Pancreas (tissue), 10 donors: Measurements from ENCODE around the gene TENM3. TPM values are rescaled to one million over a fixed set of nuclear protein-coding genes. Genes with fewer than 3 reads are reported as not detected.

Experiments used
- ATAC-seq, 4 donors: fragments of 200-7000 bp; cut with Tn5 transposase; one replicate each; pipeline versions ENCODE4 v1.8.0 to v1.9.1; 2020; ENCODE audit warnings: mild to moderate bottlenecking in 4 of 4, moderate library complexity in 4 of 4
- DNase-seq, 6 donors: peaks; one replicate each; pipeline ENCODE4 v3.0.0-alpha.2; 2020
- FAIRE-seq: peaks from 2 replicates; lab custom pipeline; 2012; peaks lifted over from hg19 to GRCh38; lab: Jason Lieb, UNC
- H3K27ac ChIP-seq, 4 donors: fragments of 200-600 bp; sonication (generic); 1 replicate in 3 of 4; 2 replicates in 1 of 4; pipeline versions ENCODE4 v1.5.0 to v1.8.0; 2020
- H3K27me3 ChIP-seq, 4 donors: fragments of 200-600 bp; one replicate each; pipeline ENCODE4 v1.8.0; 2021
- H3K36me3 ChIP-seq, 3 donors: fragments of 200-600 bp; sonication (generic) in 1 of 3; one replicate each; pipeline versions ENCODE4 v1.5.0 to v1.8.0; 2020 to 2021
- H3K4me1 ChIP-seq, 3 donors: fragments of 200-600 bp; one replicate each; pipeline ENCODE4 v1.8.0; 2021
- H3K4me3 ChIP-seq, 4 donors: fragments of 200-600 bp; sonication (generic) in 2 of 4; one replicate each; pipeline versions ENCODE4 v1.5.0 to v1.8.0; 2020 to 2021
- H3K9me3 ChIP-seq, 4 donors: fragments of 200-600 bp; one replicate each; pipeline ENCODE4 v1.8.0; 2021
- WGBS, 2 donors: extraction: QIAGEN DNeasy Blood & Tissue Kit; methylation state at CpG; one replicate each; pipeline ENCODE4 v1.1.7; 2013; 5-methylcytosine and 5-hydroxymethylcytosine counted together
- intact Hi-C, 3 donors: fragments of 100-400 bp; cut with DNase I; formaldehyde crosslinking; loops; one replicate each; pipeline versions ENCODE4 v1.11.1 to v1.14.2; 2022
- polyA plus RNA-seq, 2 donors: library from polyadenylated mRNA; stranded (reverse); fragments of 200-250 nt; gene quantifications; one replicate each; pipeline ENCODE4 v1.2.3, GENCODE V29; 2013
- total RNA-seq, 6 donors: library from RNA; stranded (reverse); fragmentation: NEBNext Ultra II Directional in 4 of 6; extraction: Animal tissue kit (Norgen Biotek cat#: 25700) in 4 of 6; gene quantifications; one replicate each; pipeline versions ENCODE4 v1.2.1 to v1.2.4, GENCODE V29; 2021 to 2023
- TF ChIP-seq, protein P1 (sequence below), 4 donors: fragments of 200-600 bp; sonication (generic) in 3 of 4; IDR thresholded peaks; one replicate each; pipeline versions ENCODE4 v1.5.0 to v1.8.0; 2021; ENCODE audit warnings: antibody characterized with exemption in 4 of 4
- donor health status: healthy with polysubstance abuse.
- donor health status: DM: no; HTN: no; CAD: no; lungs with moderate emphysema.
- donor health status: DM: no; HTN: no; CAD: no.
- donor health status: control.
- donor health status: control.
- donor health status: Bipolar disorder and iron deficiency.
- donor health status: DM: yes; HTN: yes; CAD: no.
- donor health status: DM: no; HTN: no; CAD: no.
- donor health status: DM: no; HTN: no; CAD: no.
- donor health status: DM: yes; HTN: yes; CAD: no.

TENM3 gene
- total and polyA plus RNA-seq, 8 donors = 0.99 to 6.1 (median 4.4) TPM

DNA sequence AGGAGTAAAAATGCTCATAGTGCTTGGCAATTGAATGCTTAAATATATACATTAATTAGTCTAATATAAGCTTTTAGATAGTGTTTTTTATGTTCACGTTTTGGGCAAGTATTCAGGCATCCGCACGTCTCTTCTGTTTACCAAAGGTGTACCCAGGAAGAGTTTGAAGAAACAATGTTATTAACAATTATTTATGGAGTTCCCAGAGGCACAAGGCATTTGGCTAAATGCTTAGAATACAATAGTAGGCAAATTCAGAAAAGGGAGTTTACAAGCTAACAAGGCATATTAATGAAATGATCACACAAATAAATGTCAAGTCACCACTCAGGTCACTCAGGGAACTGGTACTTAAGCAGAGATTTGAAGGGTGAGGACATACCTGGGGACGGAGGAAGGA, 294.8 kb downstream of the TENM3 start:
- TF ChIP-seq, protein P1, sequence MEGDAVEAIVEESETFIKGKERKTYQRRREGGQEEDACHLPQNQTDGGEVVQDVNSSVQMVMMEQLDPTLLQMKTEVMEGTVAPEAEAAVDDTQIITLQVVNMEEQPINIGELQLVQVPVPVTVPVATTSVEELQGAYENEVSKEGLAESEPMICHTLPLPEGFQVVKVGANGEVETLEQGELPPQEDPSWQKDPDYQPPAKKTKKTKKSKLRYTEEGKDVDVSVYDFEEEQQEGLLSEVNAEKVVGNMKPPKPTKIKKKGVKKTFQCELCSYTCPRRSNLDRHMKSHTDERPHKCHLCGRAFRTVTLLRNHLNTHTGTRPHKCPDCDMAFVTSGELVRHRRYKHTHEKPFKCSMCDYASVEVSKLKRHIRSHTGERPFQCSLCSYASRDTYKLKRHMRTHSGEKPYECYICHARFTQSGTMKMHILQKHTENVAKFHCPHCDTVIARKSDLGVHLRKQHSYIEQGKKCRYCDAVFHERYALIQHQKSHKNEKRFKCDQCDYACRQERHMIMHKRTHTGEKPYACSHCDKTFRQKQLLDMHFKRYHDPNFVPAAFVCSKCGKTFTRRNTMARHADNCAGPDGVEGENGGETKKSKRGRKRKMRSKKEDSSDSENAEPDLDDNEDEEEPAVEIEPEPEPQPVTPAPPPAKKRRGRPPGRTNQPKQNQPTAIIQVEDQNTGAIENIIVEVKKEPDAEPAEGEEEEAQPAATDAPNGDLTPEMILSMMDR (IDR thresholded peaks at IDR 0.05) = no peak
- intact Hi-C loops = no loop called here
- H3K9me3 ChIP-seq = no peaks in the 10 kb centered on the region
- no peak overlapping the region for H3K4me3 ChIP-seq
- no peaks in the 10 kb centered on the region for H3K27me3 ChIP-seq
- WGBS, 2 donors = 56 to 57% methylated on average over 4 of the region's 4 CpGs
- no peak for FAIRE-seq
- H3K27ac ChIP-seq = no peak overlapping the region
- ATAC-seq = no peak
- no peaks in the 10 kb centered on the region for H3K36me3 ChIP-seq
- H3K4me1 ChIP-seq = no peaks in the 10 kb centered on the region
- DNase-seq = no peak

- Histone ChIP-seq H3K27me3 (no peaks in the 10 kb centered on the region), H3K27ac (no peak overlapping the region), H3K36me3 (no peaks in the 10 kb centered on the region), H3K4me3 (no peak overlapping the region), H3K4me1 (no peaks in the 10 kb centered on the region), H3K9me3 (no peaks in the 10 kb centered on the region)
- intact Hi-C loops = no loop called here
- WGBS, 2 donors = 91 to 94% methylated on average over 8 of the region's 8 CpGs
- TF ChIP-seq, protein P1 (IDR thresholded peaks at IDR 0.05) = no peak
- ATAC-seq = no peak
- FAIRE-seq = no peak
- DNase-seq = no peak
Observed at GRCh38 chr4:182540496-182540895, 297.3 kb downstream of the TENM3 start.

- Histone ChIP-seq H3K4me1 (no peaks in the 10 kb centered on the region), H3K27ac (no peak overlapping the region), H3K4me3 (no peak overlapping the region), H3K9me3 (no peaks in the 10 kb centered on the region), H3K27me3 (no peaks in the 10 kb centered on the region), H3K36me3 (no peaks in the 10 kb centered on the region)
- 94 to 95% methylated on average over 4 of the region's 4 CpGs for WGBS, 2 donors
- TF ChIP-seq, protein P1 (IDR thresholded peaks at IDR 0.05) = no peak
- DNase-seq (no peak), ATAC-seq (no peak), FAIRE-seq (no peak)
- intact Hi-C loops = no loop called here
Observed at GRCh38 chr4:182547435-182547834, 304.2 kb downstream of the TENM3 start.

GRCh38 chr4:182548156-182548555, 305.0 kb downstream of the TENM3 start:
- Histone ChIP-seq H3K27me3 (no peaks in the 10 kb centered on the region), H3K27ac (no peak overlapping the region), H3K4me3 (no peak overlapping the region), H3K4me1 (no peaks in the 10 kb centered on the region), H3K36me3 (no peaks in the 10 kb centered on the region), H3K9me3 (no peaks in the 10 kb centered on the region)
- WGBS, 2 donors = 85 to 88% methylated on average over 6 of the region's 6 CpGs
- no peak for DNase-seq
- ATAC-seq = no peak
- FAIRE-seq = no peak
- intact Hi-C loops = no loop called here
- TF ChIP-seq, protein P1 (IDR thresholded peaks at IDR 0.05) = no peak

GRCh38 chr4:182549356-182549755, 306.2 kb downstream of the TENM3 start:
- no peaks in the 10 kb centered on the region for H3K27me3 ChIP-seq
- ATAC-seq (no peak), FAIRE-seq (no peak), DNase-seq (no peak)
- no peak overlapping the region for H3K27ac ChIP-seq
- intact Hi-C loops = no loop called here
- no peaks in the 10 kb centered on the region for H3K9me3 ChIP-seq
- no peaks in the 10 kb centered on the region for H3K36me3 ChIP-seq
- no peak overlapping the region for H3K4me3 ChIP-seq
- TF ChIP-seq, protein P1 (IDR thresholded peaks at IDR 0.05) = no peak
- H3K4me1 ChIP-seq = no peaks in the 10 kb centered on the region
- 84% methylated on average over 5 of the region's 5 CpGs for WGBS, 2 donors
